HL-60 (cell line): ENCODE measurements around the gene PKNOX1. TPM values are rescaled to one million over a fixed set of nuclear protein-coding genes. Genes with fewer than 3 reads are reported as not detected.
"Not testable (repeated sequence)": the region's sequence is repeated elsewhere in the genome, so short reads cannot be mapped to it uniquely, and the experiment has no call there.

Source experiments
- DNase-seq, 2 experiments: peaks; one replicate each; pipeline ENCODE4 v3.0.0-alpha.2; 2010 to 2020; ENCODE audit warnings: low read depth in 1 of 2, low spot score in 1 of 2
- H3K27ac ChIP-seq: fragments of 250-450 bp; sonication (Bioruptor Pico); replicated peaks from 2 replicates; pipeline ENCODE4 v1.5.1; 2020; ENCODE audit warnings: mild to moderate bottlenecking, moderate library complexity
- H3K27me3 ChIP-seq: fragments of 250-450 bp; sonication (Bioruptor Pico); 2 replicates; pipeline ENCODE4 v1.5.1; 2021; ENCODE audit warnings: mild to moderate bottlenecking, moderate library complexity; ENCODE audit not compliant: insufficient read depth, poor library complexity, severe bottlenecking
- H3K4me3 ChIP-seq: replicated peaks from 2 replicates; pipeline ENCODE4 v1.5.1; 2011; ENCODE audit warnings: mild to moderate bottlenecking, control low read depth, low read length; ENCODE audit not compliant: insufficient read depth
- microRNA-seq: library from miRNA; unstranded; fragments of <30 nt; microRNA quantifications from one replicate; pipeline ENCODE4, GENCODE V29; 2018

Gene PKNOX1

DNA sequence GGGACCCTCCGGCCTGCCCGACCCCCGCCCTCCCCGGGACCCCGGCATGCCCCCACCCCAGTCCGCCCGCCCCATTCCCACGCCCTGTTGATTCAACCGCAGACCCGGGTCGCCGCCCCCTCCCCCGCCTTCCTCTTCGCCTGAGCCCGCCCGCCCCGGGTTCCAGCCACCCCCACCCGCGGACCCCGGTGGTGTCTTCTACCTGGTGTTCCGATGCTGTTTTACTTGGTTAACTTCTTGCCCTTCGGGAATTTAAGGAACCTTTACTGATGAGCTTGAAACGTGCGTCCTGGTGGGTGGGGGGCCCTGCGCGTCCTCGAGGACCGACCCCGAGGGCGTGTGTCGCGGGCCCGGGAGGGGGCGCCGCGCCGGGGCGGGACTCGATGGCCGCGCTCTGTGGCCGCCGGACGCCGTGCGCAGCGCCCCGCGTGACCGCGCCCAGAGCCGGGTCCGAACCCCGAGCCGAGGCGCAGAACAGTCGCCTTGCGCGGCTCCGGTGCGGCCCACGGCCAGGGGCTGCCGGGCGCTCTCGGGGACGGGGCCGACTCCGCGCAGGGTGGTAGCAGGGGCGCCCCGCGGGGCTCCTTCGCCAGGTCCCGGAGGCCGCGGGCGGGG lies 101.8 kb downstream of the PKNOX1 start:
- not testable (repeated sequence) for H3K4me3 ChIP-seq, H3K27me3 ChIP-seq, DNase-seq, H3K27ac ChIP-seq

- H3K27me3 ChIP-seq, H3K4me3 ChIP-seq, DNase-seq, H3K27ac ChIP-seq: not testable (repeated sequence)
Observed at GRCh38 chr21:43076643-43077042, 102.3 kb downstream of the PKNOX1 start.

DNA sequence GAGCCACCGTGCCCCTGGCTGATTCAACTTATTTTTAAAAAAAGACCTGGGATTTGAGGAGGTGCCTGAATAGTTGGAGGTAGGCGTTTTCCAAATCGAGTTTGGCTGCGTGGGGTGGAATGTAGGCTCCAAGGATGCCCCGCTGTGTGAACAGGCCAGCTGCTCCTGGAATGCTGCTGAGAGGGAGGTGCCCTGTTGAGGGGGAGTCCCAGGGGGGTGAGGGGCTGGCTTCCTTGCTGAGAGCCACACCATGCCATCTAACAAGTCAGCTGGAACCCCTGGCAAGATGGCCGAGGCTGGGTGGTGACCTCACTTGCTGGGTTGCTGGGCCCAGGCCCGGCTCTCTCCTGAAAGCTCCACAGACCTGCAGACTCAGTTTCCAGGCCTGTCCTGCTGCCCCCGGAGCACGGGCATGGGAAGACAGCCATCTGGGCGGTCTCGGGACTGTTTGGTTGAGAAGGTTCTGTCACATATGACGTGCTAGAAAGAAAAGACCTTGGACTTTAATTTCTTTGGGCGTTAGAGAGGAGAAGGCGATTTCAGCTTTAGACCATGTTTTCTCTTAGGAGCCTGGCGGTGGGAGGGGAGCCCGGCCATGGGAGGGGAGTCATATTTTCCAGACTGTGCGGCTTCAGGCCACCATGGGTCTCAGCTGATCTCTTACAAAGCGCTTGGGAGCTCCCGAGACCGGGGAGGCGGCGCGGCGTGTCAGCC lies 108.4 kb downstream of the PKNOX1 start:
- H3K4me3 ChIP-seq, H3K27ac ChIP-seq, DNase-seq, H3K27me3 ChIP-seq: not testable (repeated sequence)

Small RNA genes lying within 50 kb of the gene (microRNA-seq; reads per million reads assigned to microRNA genes)
- gene MIR5692B: not detected
